GM12801 (cell line): ENCODE data around the gene TTLL1.

Source experiments
- TF ChIP-seq, protein P1 (sequence below): IDR thresholded peaks from one replicate; pipeline ENCODE4 v1.5.1; 2011; ENCODE audit warnings: control low read depth; ENCODE audit not compliant: insufficient read length; ENCODE audit errors: extremely low read depth

Gene TTLL1

DNA sequence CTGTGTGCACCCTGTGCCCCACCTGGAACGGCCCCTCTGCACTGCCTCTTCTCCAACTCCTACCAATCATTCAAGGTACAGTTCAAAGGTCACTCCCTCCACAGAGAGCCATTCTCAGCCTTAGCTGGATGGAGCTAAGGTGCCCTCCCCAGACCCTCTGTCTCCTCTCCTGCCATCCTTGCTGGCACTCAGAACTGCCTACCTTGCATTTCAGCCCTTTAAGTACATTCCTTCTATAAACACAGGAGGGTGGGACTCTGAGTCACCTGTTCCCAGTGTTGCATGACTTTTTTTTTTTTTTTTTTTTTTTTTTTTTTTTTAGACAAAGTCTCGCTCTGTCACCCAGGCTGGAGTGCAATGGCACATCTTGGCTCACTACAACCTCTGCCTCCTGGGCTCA lies 8.6 kb downstream of the TTLL1 start:
- TF ChIP-seq, protein P1, sequence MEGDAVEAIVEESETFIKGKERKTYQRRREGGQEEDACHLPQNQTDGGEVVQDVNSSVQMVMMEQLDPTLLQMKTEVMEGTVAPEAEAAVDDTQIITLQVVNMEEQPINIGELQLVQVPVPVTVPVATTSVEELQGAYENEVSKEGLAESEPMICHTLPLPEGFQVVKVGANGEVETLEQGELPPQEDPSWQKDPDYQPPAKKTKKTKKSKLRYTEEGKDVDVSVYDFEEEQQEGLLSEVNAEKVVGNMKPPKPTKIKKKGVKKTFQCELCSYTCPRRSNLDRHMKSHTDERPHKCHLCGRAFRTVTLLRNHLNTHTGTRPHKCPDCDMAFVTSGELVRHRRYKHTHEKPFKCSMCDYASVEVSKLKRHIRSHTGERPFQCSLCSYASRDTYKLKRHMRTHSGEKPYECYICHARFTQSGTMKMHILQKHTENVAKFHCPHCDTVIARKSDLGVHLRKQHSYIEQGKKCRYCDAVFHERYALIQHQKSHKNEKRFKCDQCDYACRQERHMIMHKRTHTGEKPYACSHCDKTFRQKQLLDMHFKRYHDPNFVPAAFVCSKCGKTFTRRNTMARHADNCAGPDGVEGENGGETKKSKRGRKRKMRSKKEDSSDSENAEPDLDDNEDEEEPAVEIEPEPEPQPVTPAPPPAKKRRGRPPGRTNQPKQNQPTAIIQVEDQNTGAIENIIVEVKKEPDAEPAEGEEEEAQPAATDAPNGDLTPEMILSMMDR: no peak

DNA sequence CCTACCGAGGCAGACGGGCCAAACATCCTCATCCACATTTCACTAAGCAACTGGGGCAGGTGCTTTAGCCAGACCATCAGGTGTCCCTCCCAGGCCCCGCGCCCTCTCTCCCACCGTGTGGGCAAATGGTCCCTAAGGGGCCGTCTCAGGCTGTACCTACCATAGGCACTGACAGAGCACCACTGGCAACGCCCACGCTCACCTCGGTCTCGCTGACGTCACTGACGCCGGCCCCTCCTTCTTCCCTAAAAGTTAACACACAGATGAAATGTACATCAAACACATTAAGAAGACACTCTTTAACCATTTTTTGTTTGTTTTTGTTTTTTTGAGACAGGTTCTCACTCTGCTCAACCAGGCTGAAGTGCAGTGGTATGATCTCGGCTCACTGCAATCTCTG lies 9.4 kb downstream of the TTLL1 start:
- TF ChIP-seq, protein P1: no peak

DNA sequence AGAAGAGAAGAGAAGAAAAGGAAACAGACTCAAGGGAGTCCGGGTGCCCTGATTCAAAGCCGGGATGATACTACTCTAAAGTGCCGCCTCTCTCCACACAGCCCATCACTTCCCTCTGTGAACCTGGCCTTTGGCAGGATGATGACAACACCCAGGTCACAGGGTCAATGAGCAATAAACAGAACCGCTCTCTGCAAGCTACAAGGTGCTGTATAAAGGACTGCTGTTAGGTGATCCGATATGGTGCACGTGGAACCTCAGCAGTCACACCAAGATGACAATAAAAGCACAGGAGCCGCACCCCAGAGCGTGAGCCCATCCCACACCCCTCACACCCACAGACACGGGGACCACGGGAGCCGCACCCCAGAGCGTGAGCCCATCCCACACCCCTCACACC lies 10.7 kb downstream of the TTLL1 start:
- TF ChIP-seq, protein P1: no peak

DNA sequence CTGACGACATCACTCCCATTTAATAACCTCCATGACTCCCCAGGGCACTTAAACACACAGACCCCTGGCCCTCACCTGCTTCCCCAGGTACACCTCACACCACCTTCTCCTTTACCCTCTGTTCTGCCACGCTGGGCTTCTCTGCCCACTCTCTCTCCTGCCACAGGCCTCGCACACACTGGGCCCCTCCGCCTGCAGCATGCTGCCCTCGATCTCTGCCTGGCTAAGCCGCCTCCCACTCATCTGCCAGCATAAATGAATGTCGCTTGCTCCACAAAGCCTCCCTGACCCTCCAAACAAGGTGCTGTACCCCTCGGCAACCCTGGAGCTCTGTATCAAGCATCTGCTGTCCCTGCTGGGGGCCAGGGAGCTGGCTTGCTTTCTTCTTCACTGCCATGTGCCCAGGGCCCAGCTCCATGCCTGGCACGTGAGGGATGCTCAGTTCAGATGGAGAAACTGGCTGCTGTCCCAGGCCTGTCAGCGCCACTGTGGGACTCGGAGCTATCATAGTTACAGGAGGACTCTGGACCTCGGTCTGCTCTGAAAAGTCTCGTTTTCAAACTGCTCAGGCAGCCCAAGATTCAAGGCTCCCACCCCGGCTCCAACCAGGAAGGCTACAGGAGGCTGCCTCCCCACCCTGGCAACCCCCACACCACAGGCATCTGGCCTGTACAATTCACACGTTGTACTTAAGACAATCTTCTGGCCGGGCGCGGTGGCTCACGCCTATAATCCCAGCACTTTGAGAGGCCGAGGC lies 11.9 kb downstream of the TTLL1 start:
- TF ChIP-seq, protein P1: no peak

DNA sequence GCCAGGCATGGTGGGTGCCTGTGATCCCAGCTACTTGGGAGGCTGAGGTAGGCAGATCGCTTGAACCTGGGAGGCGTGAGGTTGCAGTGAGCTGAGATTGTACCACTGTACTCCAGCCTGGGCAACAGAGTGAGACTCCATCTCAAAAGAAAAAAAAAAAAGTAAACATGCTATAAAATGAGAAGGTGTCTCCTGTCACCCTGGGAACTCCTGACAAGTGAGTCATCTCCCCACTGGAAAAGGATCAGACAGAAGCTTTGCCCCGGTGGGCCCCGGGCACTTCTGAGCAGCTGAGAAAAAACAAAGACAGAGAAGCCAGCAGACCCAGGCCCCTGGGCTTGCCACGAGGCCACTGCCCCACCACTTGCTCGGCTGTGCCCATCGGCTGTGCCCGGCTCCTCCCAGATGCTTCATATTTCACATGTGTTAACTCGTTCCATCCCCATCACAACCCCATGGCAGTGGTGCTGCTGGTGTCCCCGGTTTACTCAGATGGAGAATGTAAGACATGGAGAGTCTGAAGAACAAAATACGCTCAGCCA lies 22.3 kb downstream of the TTLL1 start:
- TF ChIP-seq, protein P1: no peak

DNA sequence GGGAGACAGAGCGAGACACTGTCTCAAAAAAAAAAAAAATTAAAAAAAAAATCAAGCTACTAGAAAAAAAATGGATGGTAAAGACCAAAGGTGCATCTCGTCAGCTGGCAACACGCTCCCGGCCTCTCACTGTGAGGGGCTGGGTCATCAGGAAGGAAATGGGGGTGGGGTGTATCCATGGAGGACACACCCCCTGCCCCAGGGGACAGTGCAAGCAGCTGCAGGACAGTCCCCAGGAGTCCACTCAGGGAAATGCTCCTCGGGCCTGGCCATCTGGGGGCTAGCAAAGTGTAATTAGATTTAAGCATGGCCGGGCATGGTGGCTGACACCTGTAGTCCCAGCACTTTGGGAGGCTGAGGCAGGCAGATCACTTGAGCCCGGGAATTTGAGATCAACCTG lies 23.1 kb downstream of the TTLL1 start:
- TF ChIP-seq, protein P1: no peak

DNA sequence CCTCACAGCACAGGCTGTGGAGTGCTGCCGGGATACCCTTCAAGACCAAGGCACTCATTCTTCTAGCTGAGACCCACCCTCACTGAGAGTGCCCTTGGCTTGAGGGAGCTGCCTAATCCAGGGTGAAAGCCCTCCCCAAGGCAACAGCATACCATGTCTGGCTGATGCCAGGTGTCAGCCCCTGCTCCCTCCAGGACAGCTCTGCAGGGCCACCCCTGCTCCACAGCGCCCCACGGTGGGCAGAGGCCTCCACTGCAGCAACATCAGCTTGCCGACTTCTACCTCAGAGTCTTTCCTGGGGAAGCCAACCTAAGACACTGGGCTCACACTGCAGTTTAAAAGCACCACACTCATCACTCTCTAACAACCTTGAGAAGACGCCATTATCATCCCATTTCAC lies 29.0 kb downstream of the TTLL1 start:
- TF ChIP-seq, protein P1: no peak
